Panc1 (cell line): Measurements from ENCODE around the gene MS4A4A. TPM values are rescaled to one million over a fixed set of nuclear protein-coding genes. Genes with fewer than 3 reads are reported as not detected.
"Not testable (repeated sequence)": the region's sequence is repeated elsewhere in the genome, so short reads cannot be mapped to it uniquely, and the experiment has no call there.

Source experiments
- ATAC-seq: fragments of 200-7000 bp; cut with Tn5 transposase; 2 replicates; pipeline ENCODE4 v1.9.1; 2020; ENCODE audit warnings: mild to moderate bottlenecking, moderate library complexity
- BruUV-seq: library from RNA; stranded (reverse); fragments of 400-500 nt; replicated peaks from 2 replicates; lab custom pipeline; 2021; lab: Mats Ljungman, UMichigan
- CTCF ChIA-PET: fragments of 300-600 bp; sonication (Branson Sonifier 250); formaldehyde crosslinking; loops from one replicate; lab custom pipeline; 2022; ENCODE audit warnings: antibody characterized with exemption; lab: Charles Lee
- POLR2A ChIA-PET: fragments of 300-600 bp; sonication (Branson Sonifier 250); formaldehyde crosslinking; loops from one replicate; lab custom pipeline; 2022; ENCODE audit warnings: antibody characterized with exemption; lab: Charles Lee
- DNase-seq: peaks from one replicate; pipeline ENCODE4 v3.0.0-alpha.2; 2010; ENCODE audit warnings: low read depth, low spot score
- H3K27ac ChIP-seq: 2 replicates; pipeline ENCODE4 v1.5.1; 2011; ENCODE audit warnings: mild to moderate bottlenecking, low read length, inconsistent platforms
- H3K27me3 ChIP-seq: fragments of 200-500 bp; sonication (Bioruptor generic); 2 replicates; pipeline ENCODE4 v1.6.0; 2014; ENCODE audit warnings: low read length, inconsistent platforms; ENCODE audit not compliant: control insufficient read depth, insufficient read depth
- H3K36me3 ChIP-seq: fragments of 200-500 bp; sonication (Bioruptor generic); 2 replicates; pipeline ENCODE4 v1.5.1; 2014; ENCODE audit warnings: inconsistent platforms, mild to moderate bottlenecking, low read length, moderate library complexity; ENCODE audit not compliant: control insufficient read depth, insufficient read depth
- H3K4me1 ChIP-seq: 2 replicates; pipeline ENCODE4 v1.5.1; 2011; ENCODE audit warnings: inconsistent platforms, mild to moderate bottlenecking, low read length, moderate library complexity; ENCODE audit not compliant: control insufficient read depth, insufficient read depth
- H3K4me3 ChIP-seq, 2 experiments: 2 replicates each; pipeline ENCODE4 v1.5.1; 2011 to 2012; ENCODE audit warnings: low read depth in 2 of 2, low read length in 2 of 2, mild to moderate bottlenecking in 2 of 2, inconsistent platforms in 1 of 2, moderate library complexity in 1 of 2
- H3K9me3 ChIP-seq: fragments of 200-500 bp; sonication (Bioruptor generic); 2 replicates; pipeline ENCODE4 v1.5.1; 2014; ENCODE audit warnings: low read depth, mild to moderate bottlenecking, inconsistent platforms, low read length, moderate library complexity; ENCODE audit not compliant: control insufficient read depth, insufficient read depth
- CTCF ChIP-seq: fragments of 450-650 bp; IDR thresholded peaks from 2 replicates; pipeline ENCODE4 v1.5.1; 2017; ENCODE audit warnings: mild to moderate bottlenecking
- POLR2AphosphoS5 ChIP-seq: IDR thresholded peaks from 2 replicates; pipeline ENCODE4 v1.6.1; 2012; ENCODE audit warnings: mild to moderate bottlenecking, low read depth, low read length, moderate library complexity
- SIN3A ChIP-seq: IDR thresholded peaks from 2 replicates; pipeline ENCODE4 v1.6.1; 2012; ENCODE audit warnings: low read depth, mild to moderate bottlenecking, low read length, moderate library complexity, borderline replicate concordance; ENCODE audit not compliant: insufficient read depth
- TCF7L2 ChIP-seq: IDR thresholded peaks from 2 replicates; pipeline ENCODE4 v1.6.1; 2011; ENCODE audit warnings: mild to moderate bottlenecking, low read depth, low read length, inconsistent platforms
- in situ Hi-C: cut with HindIII; loops from 2 replicates; pipeline ENCODE4 v1.10.0; 2016; ENCODE audit warnings: low sequenced_read_pairs, low pct_unique_long_range_greater_than_20kb
- intact Hi-C: fragments of 100-400 bp; cut with micrococcal nuclease; formaldehyde crosslinking; loops from one replicate; pipeline ENCODE4 v1.10.0; 2022; ENCODE audit not compliant: unreplicated experiment
- total RNA-seq: library from RNA; stranded (reverse); gene quantifications from one replicate; pipeline ENCODE4 v1.2.1, GENCODE V29; 2021; ENCODE audit not compliant: unreplicated experiment
- TF ChIP-seq, protein P1 (sequence below), 2 experiments: IDR thresholded peaks; 2 replicates each; pipeline ENCODE4 v1.6.1; 2011 to 2012; ENCODE audit warnings: low read depth in 2 of 2, control low read depth in 1 of 2, low read length in 1 of 2, mild to moderate bottlenecking in 1 of 2, moderate library complexity in 1 of 2; ENCODE audit not compliant: insufficient read depth in 1 of 2

Gene MS4A4A
- total RNA-seq, 1 experiment from 2014 or later = not detected

DNA sequence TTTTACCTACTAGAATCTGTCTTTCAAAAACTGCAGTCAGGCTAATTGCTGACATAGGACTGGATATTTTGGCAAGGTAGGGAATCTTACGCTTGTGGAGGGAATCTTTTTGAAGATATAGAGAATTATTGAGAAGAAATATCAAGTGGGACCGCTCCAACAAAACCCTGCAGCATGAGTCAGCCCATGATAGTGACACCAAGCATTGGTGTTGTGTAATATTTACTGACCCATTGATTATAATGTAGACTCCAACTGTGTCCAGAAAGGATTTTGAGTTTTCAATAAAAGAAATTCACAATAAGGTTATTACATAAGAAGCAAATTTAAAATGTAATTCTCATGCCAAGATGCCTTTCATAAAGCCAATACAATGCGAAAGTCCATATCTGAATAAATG, 20.7 kb downstream of the MS4A4A start:
- no peak overlapping the region for H3K27ac ChIP-seq

DNA sequence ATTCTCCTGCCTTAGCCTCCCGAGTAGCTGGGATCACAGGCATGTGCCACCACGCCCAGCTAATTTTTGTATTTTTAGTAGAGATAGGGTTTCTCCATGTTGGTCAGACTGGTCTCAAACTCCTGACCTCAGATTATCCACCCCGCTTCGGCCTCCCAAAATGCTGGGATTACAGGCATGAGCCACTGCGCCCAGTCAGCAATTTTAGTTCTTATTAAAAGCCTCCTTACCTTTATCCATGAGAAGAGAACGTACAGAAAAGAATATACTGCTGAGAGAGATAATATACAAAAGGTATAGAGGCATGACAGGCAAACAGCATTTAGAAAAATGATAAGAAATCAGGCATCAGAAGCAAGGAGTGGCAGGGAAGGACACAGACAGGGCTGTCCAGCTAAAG, 21.4 kb downstream of the MS4A4A start:
- H3K4me1 ChIP-seq, CTCF ChIA-PET, ATAC-seq, in situ Hi-C loops, DNase-seq, H3K27ac ChIP-seq, BruUV-seq, intact Hi-C loops, H3K9me3 ChIP-seq, H3K27me3 ChIP-seq, POLR2A ChIA-PET, H3K4me3 ChIP-seq, H3K36me3 ChIP-seq: not testable (repeated sequence)

More for the DNA sequence above, 20.7 kb downstream of the MS4A4A start:
- CTCF ChIA-PET = no interaction called here
- H3K27me3 ChIP-seq = no peaks in the 10 kb centered on the region
- no peaks in the 10 kb centered on the region for H3K4me1 ChIP-seq
- no peaks in the 10 kb centered on the region for H3K36me3 ChIP-seq
- TF ChIP-seq CTCF (no peak), TCF7L2 (no peak), SIN3A (no peak), POLR2AphosphoS5 (no peak)
- TF ChIP-seq, protein P1, sequence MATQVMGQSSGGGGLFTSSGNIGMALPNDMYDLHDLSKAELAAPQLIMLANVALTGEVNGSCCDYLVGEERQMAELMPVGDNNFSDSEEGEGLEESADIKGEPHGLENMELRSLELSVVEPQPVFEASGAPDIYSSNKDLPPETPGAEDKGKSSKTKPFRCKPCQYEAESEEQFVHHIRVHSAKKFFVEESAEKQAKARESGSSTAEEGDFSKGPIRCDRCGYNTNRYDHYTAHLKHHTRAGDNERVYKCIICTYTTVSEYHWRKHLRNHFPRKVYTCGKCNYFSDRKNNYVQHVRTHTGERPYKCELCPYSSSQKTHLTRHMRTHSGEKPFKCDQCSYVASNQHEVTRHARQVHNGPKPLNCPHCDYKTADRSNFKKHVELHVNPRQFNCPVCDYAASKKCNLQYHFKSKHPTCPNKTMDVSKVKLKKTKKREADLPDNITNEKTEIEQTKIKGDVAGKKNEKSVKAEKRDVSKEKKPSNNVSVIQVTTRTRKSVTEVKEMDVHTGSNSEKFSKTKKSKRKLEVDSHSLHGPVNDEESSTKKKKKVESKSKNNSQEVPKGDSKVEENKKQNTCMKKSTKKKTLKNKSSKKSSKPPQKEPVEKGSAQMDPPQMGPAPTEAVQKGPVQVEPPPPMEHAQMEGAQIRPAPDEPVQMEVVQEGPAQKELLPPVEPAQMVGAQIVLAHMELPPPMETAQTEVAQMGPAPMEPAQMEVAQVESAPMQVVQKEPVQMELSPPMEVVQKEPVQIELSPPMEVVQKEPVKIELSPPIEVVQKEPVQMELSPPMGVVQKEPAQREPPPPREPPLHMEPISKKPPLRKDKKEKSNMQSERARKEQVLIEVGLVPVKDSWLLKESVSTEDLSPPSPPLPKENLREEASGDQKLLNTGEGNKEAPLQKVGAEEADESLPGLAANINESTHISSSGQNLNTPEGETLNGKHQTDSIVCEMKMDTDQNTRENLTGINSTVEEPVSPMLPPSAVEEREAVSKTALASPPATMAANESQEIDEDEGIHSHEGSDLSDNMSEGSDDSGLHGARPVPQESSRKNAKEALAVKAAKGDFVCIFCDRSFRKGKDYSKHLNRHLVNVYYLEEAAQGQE (IDR thresholded peaks at IDR 0.05; ENCODE audit: insufficient read depth in 1 of 2, low read depth in 2 of 2, low read length in 1 of 2) = no peak
- H3K9me3 ChIP-seq = no peaks in the 10 kb centered on the region
- ATAC-seq (no peak), DNase-seq (no peak)
- H3K4me3 ChIP-seq = no peak overlapping the region
- POLR2A ChIA-PET = no interaction called here
- in situ Hi-C loops (no loop called here), intact Hi-C loops (no loop called here)
- no TSS peak for BruUV-seq

DNA sequence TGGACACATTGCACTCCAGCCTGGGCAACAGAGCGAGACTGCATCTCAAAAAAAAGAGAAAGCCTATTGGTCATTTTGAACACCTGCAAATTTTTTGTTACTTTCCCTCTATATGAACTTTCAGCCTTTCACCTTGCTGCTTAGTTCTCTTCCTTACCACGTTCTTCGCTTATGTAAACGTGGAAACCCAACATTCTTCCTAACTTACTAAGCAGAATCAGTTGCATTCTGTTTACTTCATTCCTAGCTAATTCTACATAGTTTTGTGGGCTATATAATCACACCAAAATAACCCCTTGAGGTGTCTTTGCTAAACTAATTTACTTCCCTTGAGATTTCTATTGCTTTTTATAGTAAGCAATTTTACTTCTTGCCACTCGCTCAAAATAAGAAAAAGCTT, 23.2 kb downstream of the MS4A4A start:
- no peak overlapping the region for H3K27ac ChIP-seq
- CTCF ChIA-PET = no interaction called here
- H3K9me3 ChIP-seq = no peaks in the 10 kb centered on the region
- no peaks in the 10 kb centered on the region for H3K27me3 ChIP-seq
- in situ Hi-C loops (no loop called here), intact Hi-C loops (no loop called here)
- ATAC-seq = no peak
- no TSS peak for BruUV-seq
- no peak for TF ChIP-seq SIN3A
- TF ChIP-seq POLR2AphosphoS5 = no peak
- no peaks in the 10 kb centered on the region for H3K4me1 ChIP-seq
- DNase-seq = no peak
- H3K36me3 ChIP-seq = no peaks in the 10 kb centered on the region
- POLR2A ChIA-PET = no interaction called here
- H3K4me3 ChIP-seq = no peak overlapping the region
